ENCODE data around the gene ATP13A2.

GRCh38 chr1:17045634-17046333 is 34.1 kb upstream of the ATP13A2 start:
- peak; percentile 88 for TF ChIP-seq CTCF (IDR thresholded peaks at IDR 0.05)
- no peak for TF ChIP-seq EZH2 (IDR thresholded peaks at IDR 0.05)
- no peak for TF ChIP-seq EZH2phosphoT487 (IDR thresholded peaks at IDR 0.05)

Measured in neural progenitor cell (in vitro differentiated cells).